Hepatocyte (in vitro differentiated cells): ENCODE measurements around the gene ANO3. TPM values are rescaled to one million over a fixed set of nuclear protein-coding genes. Genes with fewer than 3 reads are reported as not detected.

Experiments
- DNase-seq: peaks from one replicate; pipeline ENCODE4 v3.0.0-alpha.2; 2016; ENCODE audit warnings: low spot score
- H2AFZ ChIP-seq: fragments of 200-600 bp; sonication (generic); 2 replicates; pipeline ENCODE4 v1.6.0; 2016; ENCODE audit warnings: antibody characterized with exemption, mild to moderate bottlenecking
- H3K27ac ChIP-seq: fragments of 200-600 bp; sonication (generic); 2 replicates; pipeline ENCODE4 v1.5.1; 2016; ENCODE audit warnings: mild to moderate bottlenecking
- H3K27me3 ChIP-seq: fragments of 200-600 bp; sonication (generic); 2 replicates; pipeline ENCODE4 v1.6.1; 2016
- H3K36me3 ChIP-seq: fragments of 200-600 bp; sonication (generic); replicated peaks from 2 replicates; pipeline ENCODE4 v1.5.1; 2016; ENCODE audit warnings: low read depth; ENCODE audit not compliant: insufficient read depth
- H3K4me1 ChIP-seq: fragments of 200-600 bp; sonication (generic); 2 replicates; pipeline ENCODE4 v1.5.1; 2016; ENCODE audit warnings: mild to moderate bottlenecking, moderate library complexity; ENCODE audit not compliant: insufficient read depth
- H3K4me2 ChIP-seq: fragments of 200-600 bp; sonication (generic); 2 replicates; pipeline ENCODE4 v1.6.0; 2016
- H3K4me3 ChIP-seq: fragments of 200-600 bp; sonication (generic); 2 replicates; pipeline ENCODE4 v1.5.1; 2016; ENCODE audit warnings: mild to moderate bottlenecking
- H3K79me2 ChIP-seq: fragments of 200-600 bp; sonication (generic); 2 replicates; pipeline ENCODE4 v1.6.0; 2017; ENCODE audit warnings: mild to moderate bottlenecking
- H3K9me2 ChIP-seq: fragments of 200-600 bp; sonication (generic); replicated peaks from 2 replicates; pipeline ENCODE4 v1.6.0; 2017; ENCODE audit warnings: mild to moderate bottlenecking; ENCODE audit not compliant: insufficient read depth
- H3K9me3 ChIP-seq: fragments of 200-600 bp; sonication (generic); 2 replicates; pipeline ENCODE4 v1.5.1; 2016; ENCODE audit warnings: low read depth, mild to moderate bottlenecking
- H4K20me1 ChIP-seq: fragments of 200-600 bp; sonication (generic); 2 replicates; pipeline ENCODE4 v1.6.0; 2016; ENCODE audit warnings: mild to moderate bottlenecking; ENCODE audit not compliant: insufficient read depth, poor library complexity, severe bottlenecking
- EZH2 ChIP-seq: fragments of 200-600 bp; sonication (generic); IDR thresholded peaks from 2 replicates; pipeline ENCODE4 v1.6.1; 2016; ENCODE audit warnings: antibody characterized with exemption, mild to moderate bottlenecking, borderline replicate concordance
- EZH2phosphoT487 ChIP-seq: fragments of 200-600 bp; sonication (generic); IDR thresholded peaks from one replicate; pipeline ENCODE4 v1.6.1; 2018; ENCODE audit warnings: antibody characterized with exemption, mild to moderate bottlenecking, low read depth, moderate library complexity; ENCODE audit not compliant: unreplicated experiment, severe bottlenecking
- WGBS: methylation state at CpG from one replicate; pipeline ENCODE4 v1.1.6; 2016; ENCODE audit warnings: low lambda C conversion rate; ENCODE audit errors: missing lambda C conversion rate; 5-methylcytosine and 5-hydroxymethylcytosine counted together
- polyA plus RNA-seq: library from polyadenylated mRNA; unstranded; fragments of >200 nt; fragmentation: Nextera tagmentation; extraction: Ambion mirVana; gene quantifications from 2 replicates; pipeline ENCODE4 v1.2.1, GENCODE V29; 2016
- total RNA-seq: library from RNA; depleted of rRNA; stranded (reverse); fragments of >200 nt; gene quantifications from 2 replicates; pipeline ENCODE4 v1.2.3, GENCODE V29; 2014
- TF ChIP-seq, protein P1 (sequence below): fragments of 200-600 bp; sonication (generic); IDR thresholded peaks from 2 replicates; pipeline ENCODE4 v1.5.1; 2016; ENCODE audit warnings: antibody characterized with exemption, mild to moderate bottlenecking; ENCODE audit not compliant: poor library complexity

The ANO3 gene
- total and polyA plus RNA-seq, 2 experiments from 2014 or later, result 0.17 TPM; not detected in 1

DNA sequence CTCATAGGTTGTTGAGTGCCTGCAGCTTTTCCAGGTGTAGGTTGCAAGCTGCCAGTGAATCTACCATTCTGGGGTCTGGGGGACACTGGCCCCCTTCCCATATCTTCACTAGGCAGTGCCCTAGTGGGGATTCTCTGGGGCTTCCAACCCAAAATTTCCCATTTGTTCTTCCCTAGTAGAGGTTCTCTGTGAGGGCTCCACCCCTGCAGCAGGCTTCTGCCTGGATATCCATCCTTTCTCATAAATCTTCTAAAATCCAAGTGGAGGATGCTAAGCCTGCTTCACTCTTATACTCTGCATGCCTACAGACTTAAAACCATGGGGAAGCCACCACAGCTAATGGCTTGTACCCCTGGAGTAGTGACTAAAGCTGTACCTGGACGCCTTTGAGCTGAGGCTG, 33.4 kb downstream of the ANO3 start:
- no peaks in the 10 kb centered on the region for H4K20me1 ChIP-seq
- H2AFZ ChIP-seq, result no peak overlapping the region
- H3K4me1 ChIP-seq, result no peaks in the 10 kb centered on the region
- WGBS, result 91% methylated on average over 1 of the region's 1 CpG
- DNase-seq, result no peak
- TF ChIP-seq EZH2phosphoT487 (no peak), EZH2 (no peak)
- TF ChIP-seq, protein P1, sequence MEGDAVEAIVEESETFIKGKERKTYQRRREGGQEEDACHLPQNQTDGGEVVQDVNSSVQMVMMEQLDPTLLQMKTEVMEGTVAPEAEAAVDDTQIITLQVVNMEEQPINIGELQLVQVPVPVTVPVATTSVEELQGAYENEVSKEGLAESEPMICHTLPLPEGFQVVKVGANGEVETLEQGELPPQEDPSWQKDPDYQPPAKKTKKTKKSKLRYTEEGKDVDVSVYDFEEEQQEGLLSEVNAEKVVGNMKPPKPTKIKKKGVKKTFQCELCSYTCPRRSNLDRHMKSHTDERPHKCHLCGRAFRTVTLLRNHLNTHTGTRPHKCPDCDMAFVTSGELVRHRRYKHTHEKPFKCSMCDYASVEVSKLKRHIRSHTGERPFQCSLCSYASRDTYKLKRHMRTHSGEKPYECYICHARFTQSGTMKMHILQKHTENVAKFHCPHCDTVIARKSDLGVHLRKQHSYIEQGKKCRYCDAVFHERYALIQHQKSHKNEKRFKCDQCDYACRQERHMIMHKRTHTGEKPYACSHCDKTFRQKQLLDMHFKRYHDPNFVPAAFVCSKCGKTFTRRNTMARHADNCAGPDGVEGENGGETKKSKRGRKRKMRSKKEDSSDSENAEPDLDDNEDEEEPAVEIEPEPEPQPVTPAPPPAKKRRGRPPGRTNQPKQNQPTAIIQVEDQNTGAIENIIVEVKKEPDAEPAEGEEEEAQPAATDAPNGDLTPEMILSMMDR, result no peak
- no peaks in the 10 kb centered on the region for H3K79me2 ChIP-seq
- no peaks in the 10 kb centered on the region for H3K36me3 ChIP-seq
- H3K4me3 ChIP-seq, result no peak overlapping the region
- H3K9me3 ChIP-seq, result no peaks in the 10 kb centered on the region
- H3K27ac ChIP-seq, result no peak overlapping the region
- no peaks in the 10 kb centered on the region for H3K9me2 ChIP-seq
- H3K4me2 ChIP-seq, result no peak overlapping the region
- no peaks in the 10 kb centered on the region for H3K27me3 ChIP-seq

DNA sequence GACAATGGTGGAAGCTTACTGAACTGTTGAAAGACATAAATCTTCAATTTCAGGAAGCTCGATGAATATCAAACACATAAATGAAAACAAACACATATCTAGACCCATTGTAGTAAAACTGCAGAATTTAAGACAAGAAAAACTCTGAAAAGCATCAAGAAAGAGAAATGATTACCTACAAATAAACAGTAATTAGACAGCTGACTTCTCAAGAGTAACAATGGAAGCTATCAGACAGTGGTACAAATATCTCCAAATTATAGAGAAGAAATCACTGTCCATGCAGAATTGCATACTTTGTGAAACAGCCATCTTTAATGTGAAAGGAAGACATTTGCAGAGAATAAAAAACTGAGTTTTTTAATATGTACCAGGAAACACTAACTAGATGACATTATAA, 45.7 kb downstream of the ANO3 start:
- no peak overlapping the region for H3K4me3 ChIP-seq
- H2AFZ ChIP-seq, result no peak overlapping the region
- H3K9me3 ChIP-seq, result no peaks in the 10 kb centered on the region
- TF ChIP-seq EZH2 (no peak), EZH2phosphoT487 (no peak)
- TF ChIP-seq, protein P1, result no peak
- no peaks in the 10 kb centered on the region for H3K27me3 ChIP-seq
- H3K27ac ChIP-seq, result no peak overlapping the region
- no peaks in the 10 kb centered on the region for H3K36me3 ChIP-seq
- WGBS, result 97% methylated on average over 1 of the region's 1 CpG
- no peaks in the 10 kb centered on the region for H3K79me2 ChIP-seq
- DNase-seq, result no peak
- H4K20me1 ChIP-seq, result no peaks in the 10 kb centered on the region
- H3K4me2 ChIP-seq, result no peak overlapping the region
- H3K4me1 ChIP-seq, result no peaks in the 10 kb centered on the region
- H3K9me2 ChIP-seq, result no peaks in the 10 kb centered on the region

DNA sequence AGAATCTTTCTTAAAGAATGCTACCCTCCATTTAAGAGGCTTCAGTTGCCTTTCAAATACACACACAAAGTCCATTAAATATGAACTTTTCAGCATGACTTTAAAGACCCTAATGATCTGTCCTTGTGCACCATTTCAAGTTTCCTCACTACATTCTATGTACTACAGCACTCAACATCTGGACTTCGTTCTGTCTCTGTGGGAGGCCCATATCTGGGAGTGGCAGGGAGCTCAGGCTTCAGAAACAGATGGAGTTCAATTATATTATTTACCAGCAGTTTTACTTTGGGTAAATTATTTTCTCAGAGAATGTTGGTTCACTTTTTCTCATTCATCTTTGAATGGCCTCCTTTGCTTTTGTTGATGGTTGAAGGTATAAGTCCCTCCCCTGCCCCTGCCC, 67.4 kb downstream of the ANO3 start:
- H3K27me3 ChIP-seq, result no peaks in the 10 kb centered on the region
- no peak overlapping the region for H3K27ac ChIP-seq
- DNase-seq, result no peak
- H3K9me3 ChIP-seq, result no peaks in the 10 kb centered on the region
- no peaks in the 10 kb centered on the region for H3K79me2 ChIP-seq
- H3K4me2 ChIP-seq, result no peak overlapping the region
- H2AFZ ChIP-seq, result no peak overlapping the region
- no peaks in the 10 kb centered on the region for H3K4me1 ChIP-seq
- no peaks in the 10 kb centered on the region for H3K36me3 ChIP-seq
- TF ChIP-seq, protein P1, result no peak
- TF ChIP-seq EZH2, result no peak
- no peak for TF ChIP-seq EZH2phosphoT487
- no peaks in the 10 kb centered on the region for H4K20me1 ChIP-seq
- 52% methylated on average over 1 of the region's 1 CpG for WGBS
- no peaks in the 10 kb centered on the region for H3K9me2 ChIP-seq
- no peak overlapping the region for H3K4me3 ChIP-seq
